A673 (cell line): Measurements from ENCODE around the gene GNA15. TPM values are rescaled to one million over a fixed set of nuclear protein-coding genes. Genes with fewer than 3 reads are reported as not detected.

Experiments
- BruUV-seq: library from RNA; stranded (reverse); fragments of 400-500 nt; replicated peaks from 2 replicates; lab custom pipeline; 2021; lab: Mats Ljungman, UMichigan
- CTCF ChIA-PET: fragments of 300-600 bp; sonication (Branson Sonifier 250); formaldehyde crosslinking; loops from one replicate; lab custom pipeline; 2022; ENCODE audit warnings: antibody characterized with exemption; lab: Charles Lee
- POLR2A ChIA-PET: fragments of 300-600 bp; sonication (Branson Sonifier 250); formaldehyde crosslinking; loops from one replicate; lab custom pipeline; 2022; ENCODE audit warnings: antibody characterized with exemption; ENCODE audit not compliant: low non-redundant PET; lab: Charles Lee
- DNase-seq: peaks from one replicate; pipeline ENCODE4 v3.0.0-alpha.2; 2015; ENCODE audit warnings: low spot score
- H3K27ac ChIP-seq: fragments of 200-600 bp; sonication (generic); 2 replicates; pipeline ENCODE4 v1.5.1; 2016; ENCODE audit warnings: mixed run types, low read depth, mild to moderate bottlenecking, mixed read lengths, antibody characterized with exemption, low read length; ENCODE audit not compliant: poor library complexity, severe bottlenecking
- H3K27me3 ChIP-seq: fragments of 200-600 bp; sonication (generic); replicated peaks from 2 replicates; pipeline ENCODE4 v1.6.1; 2017; ENCODE audit warnings: mixed run types, low read depth, mild to moderate bottlenecking, mixed read lengths, antibody characterized with exemption, low read length; ENCODE audit not compliant: insufficient read depth, poor library complexity
- H3K36me3 ChIP-seq: fragments of 200-600 bp; sonication (generic); 2 replicates; pipeline ENCODE4 v1.6.1; 2016; ENCODE audit warnings: mixed run types, mild to moderate bottlenecking, mixed read lengths, antibody characterized with exemption, low read length; ENCODE audit not compliant: insufficient read depth, poor library complexity, severe bottlenecking
- H3K4me1 ChIP-seq: fragments of 200-600 bp; sonication (generic); 2 replicates; pipeline ENCODE4 v1.6.1; 2017; ENCODE audit warnings: mixed run types, mild to moderate bottlenecking, mixed read lengths, antibody characterized with exemption, low read length; ENCODE audit not compliant: insufficient read depth, poor library complexity, severe bottlenecking
- H3K4me3 ChIP-seq: fragments of 200-600 bp; sonication (generic); 2 replicates; pipeline ENCODE4 v1.5.1; 2016; ENCODE audit warnings: low read depth, mixed run types, mild to moderate bottlenecking, mixed read lengths, low read length; ENCODE audit not compliant: poor library complexity, severe bottlenecking
- H3K9me3 ChIP-seq: fragments of 200-600 bp; sonication (generic); 2 replicates; pipeline ENCODE4 v1.6.1; 2016; ENCODE audit warnings: mixed run types, low read depth, mild to moderate bottlenecking, mixed read lengths, antibody characterized with exemption, low read length; ENCODE audit not compliant: poor library complexity, severe bottlenecking
- CTCF ChIP-seq: fragments of 300-800, 200-600 bp; sonication (generic); conservative IDR thresholded peaks from 2 replicates; pipeline ENCODE4 v1.5.1; 2017; ENCODE audit warnings: low read depth, mild to moderate bottlenecking, antibody characterized with exemption, low read length, moderate library complexity, mixed read lengths
- EZH2 ChIP-seq: fragments of 200-600 bp; sonication (generic); IDR thresholded peaks from 2 replicates; pipeline ENCODE4 v1.6.1; 2017; ENCODE audit warnings: borderline replicate concordance, low read depth, mild to moderate bottlenecking, mixed read lengths, antibody characterized with exemption, low read length; ENCODE audit not compliant: poor library complexity, severe bottlenecking
- intact Hi-C: fragments of 100-400 bp; cut with micrococcal nuclease; formaldehyde crosslinking; loops from one replicate; pipeline ENCODE4 v1.10.0; 2022; ENCODE audit not compliant: unreplicated experiment
- total RNA-seq: library from RNA; stranded (reverse); gene quantifications from 2 replicates; pipeline ENCODE4 v1.2.3, GENCODE V29; 2021

Gene GNA15
- total RNA-seq, 1 experiment from 2014 or later = 0.26 TPM

GRCh38 chr19:3179739-3180293 lies 44.0 kb downstream of the GNA15 start:
- CTCF ChIA-PET = no interaction called here
- Histone ChIP-seq H3K36me3 (no peaks in the 10 kb centered on the region), H3K4me3 (no peak overlapping the region), H3K4me1 (peaks cover 4% of the 10 kb centered on the region), H3K9me3 (no peaks in the 10 kb centered on the region), H3K27me3 (no peaks in the 10 kb centered on the region), H3K27ac (no peak overlapping the region)
- intact Hi-C loops = no loop called here
- POLR2A ChIA-PET = no interaction called here
- no peak for DNase-seq
- BruUV-seq = no TSS peak
- TF ChIP-seq EZH2 (no peak), CTCF (no peak)

GRCh38 chr19:3183721-3184641 lies 48.1 kb downstream of the GNA15 start:
- Histone ChIP-seq H3K4me1 (peaks cover 17% of the 10 kb centered on the region), H3K4me3 (no peak overlapping the region), H3K9me3 (no peaks in the 10 kb centered on the region), H3K27me3 (no peaks in the 10 kb centered on the region), H3K27ac (no peak overlapping the region), H3K36me3 (peaks cover 5% of the 10 kb centered on the region)
- DNase-seq = no peak
- intact Hi-C loops = no loop called here
- no TSS peak for BruUV-seq
- TF ChIP-seq EZH2 = no peak
- no peak for TF ChIP-seq CTCF
- POLR2A ChIA-PET = no interaction called here
- CTCF ChIA-PET = no interaction called here

GRCh38 chr19:3184847-3185460 lies 49.1 kb downstream of the GNA15 start:
- Histone ChIP-seq H3K4me1 (peaks cover 17% of the 10 kb centered on the region), H3K4me3 (peak overlapping the region; percentile 98), H3K36me3 (peaks cover 8% of the 10 kb centered on the region), H3K27me3 (no peaks in the 10 kb centered on the region), H3K9me3 (no peaks in the 10 kb centered on the region), H3K27ac (peak overlapping the region; percentile 82)
- peak; percentile 88 for DNase-seq
- POLR2A ChIA-PET = no interaction called here
- CTCF ChIA-PET = no interaction called here
- intact Hi-C loops = no loop called here
- no TSS peak for BruUV-seq
- no peak for TF ChIP-seq CTCF
- TF ChIP-seq EZH2 = no peak
